GM12878 (cell line): Measurements from ENCODE around the gene BEST4.

Experiments used
- POLR2A ChIP-seq: IDR thresholded peaks from 2 replicates; pipeline ENCODE4 v1.6.1; 2011; ENCODE audit warnings: low read depth, mild to moderate bottlenecking, low read length
- POLR2AphosphoS2 ChIP-seq: IDR thresholded peaks from 2 replicates; pipeline ENCODE4 v1.6.1; 2011; ENCODE audit warnings: low read depth, mild to moderate bottlenecking, low read length, improper control_type of control experiment, moderate library complexity
- SP1 ChIP-seq: IDR thresholded peaks from one replicate; pipeline ENCODE4 v1.6.1; 2011; ENCODE audit warnings: low read depth, low read length
- YY1 ChIP-seq: IDR thresholded peaks from 2 replicates; pipeline ENCODE4 v1.6.1; 2011; ENCODE audit warnings: low read depth, mild to moderate bottlenecking, low read length
- TF ChIP-seq, protein P1 (sequence below): fragments of 450-650 bp; IDR thresholded peaks from 2 replicates; pipeline ENCODE4 v1.6.1; 2017; ENCODE audit warnings: mild to moderate bottlenecking

GRCh38 chr1:44819608-44820327 is 31.8 kb upstream of the BEST4 start:
- peak; percentile 100 for TF ChIP-seq POLR2A
- TF ChIP-seq, protein P1, sequence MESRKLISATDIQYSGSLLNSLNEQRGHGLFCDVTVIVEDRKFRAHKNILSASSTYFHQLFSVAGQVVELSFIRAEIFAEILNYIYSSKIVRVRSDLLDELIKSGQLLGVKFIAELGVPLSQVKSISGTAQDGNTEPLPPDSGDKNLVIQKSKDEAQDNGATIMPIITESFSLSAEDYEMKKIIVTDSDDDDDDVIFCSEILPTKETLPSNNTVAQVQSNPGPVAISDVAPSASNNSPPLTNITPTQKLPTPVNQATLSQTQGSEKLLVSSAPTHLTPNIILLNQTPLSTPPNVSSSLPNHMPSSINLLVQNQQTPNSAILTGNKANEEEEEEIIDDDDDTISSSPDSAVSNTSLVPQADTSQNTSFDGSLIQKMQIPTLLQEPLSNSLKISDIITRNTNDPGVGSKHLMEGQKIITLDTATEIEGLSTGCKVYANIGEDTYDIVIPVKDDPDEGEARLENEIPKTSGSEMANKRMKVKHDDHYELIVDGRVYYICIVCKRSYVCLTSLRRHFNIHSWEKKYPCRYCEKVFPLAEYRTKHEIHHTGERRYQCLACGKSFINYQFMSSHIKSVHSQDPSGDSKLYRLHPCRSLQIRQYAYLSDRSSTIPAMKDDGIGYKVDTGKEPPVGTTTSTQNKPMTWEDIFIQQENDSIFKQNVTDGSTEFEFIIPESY: no peak; the same call in 1 of the 2 replicates
- TF ChIP-seq YY1: peak; percentile 54; the same call in 1 of the 2 replicates
- TF ChIP-seq SP1: peak; percentile 62
- peak; percentile 99 for TF ChIP-seq POLR2AphosphoS2
